Neural progenitor cell (in vitro differentiated cells): ENCODE results near the gene GRB2.
"Not testable (repeated sequence)": the region's sequence is repeated elsewhere in the genome, so short reads cannot be mapped to it uniquely, and the experiment has no call there.

Experiments used
- CTCF ChIP-seq: fragments of 200-600 bp; sonication (generic); IDR thresholded peaks from 2 replicates; pipeline ENCODE4 v1.5.1; 2017; ENCODE audit warnings: antibody characterized with exemption, mild to moderate bottlenecking
- EZH2 ChIP-seq: fragments of 200-600 bp; sonication (generic); IDR thresholded peaks from 2 replicates; pipeline ENCODE4 v1.6.1; 2017; ENCODE audit warnings: antibody characterized with exemption, mild to moderate bottlenecking, moderate library complexity

- not testable (repeated sequence) for TF ChIP-seq EZH2, CTCF
Measured at GRCh38 chr17:75454672-75455071, 49.2 kb upstream of the GRB2 start.
